Spleen (tissue), 7 donors: ENCODE results near the gene SLC20A1.

ENCODE experiments used
- POLR2A ChIP-seq, 3 donors: fragments of 450-650 bp; IDR thresholded peaks; one replicate each; pipeline ENCODE4 v1.5.1; 2017; ENCODE audit warnings: antibody characterized with exemption in 3 of 3, mild to moderate bottlenecking in 1 of 3
- POLR2AphosphoS5 ChIP-seq, 3 donors: sonication (generic); formaldehyde crosslinking; IDR thresholded peaks; one replicate each; pipeline ENCODE4 v1.5.1; 2017; ENCODE audit warnings: antibody characterized with exemption in 3 of 3
- TF ChIP-seq, protein P1 (sequence below), 11 experiments: fragments of 200-600 bp in 7 of 11; fragments of 450-650 bp in 4 of 11; sonication (generic) in 4 of 11; IDR thresholded peaks in 8 of 11; conservative IDR thresholded peaks in 3 of 11; 1 replicate in 7 of 11; 2 replicates in 4 of 11; pipeline versions ENCODE4 v1.4.0 to v1.8.0; 2016 to 2021; ENCODE audit warnings: antibody characterized with exemption in 11 of 11, inconsistent platforms in 4 of 11, mild to moderate bottlenecking in 1 of 11
- donor health status: DM: no; HTN: no; CAD: no; lungs with moderate emphysema.
- donor health status: DM: no; HTN: no; CAD: no.
- donor health status: DM: no; HTN: no; CAD: no.

DNA sequence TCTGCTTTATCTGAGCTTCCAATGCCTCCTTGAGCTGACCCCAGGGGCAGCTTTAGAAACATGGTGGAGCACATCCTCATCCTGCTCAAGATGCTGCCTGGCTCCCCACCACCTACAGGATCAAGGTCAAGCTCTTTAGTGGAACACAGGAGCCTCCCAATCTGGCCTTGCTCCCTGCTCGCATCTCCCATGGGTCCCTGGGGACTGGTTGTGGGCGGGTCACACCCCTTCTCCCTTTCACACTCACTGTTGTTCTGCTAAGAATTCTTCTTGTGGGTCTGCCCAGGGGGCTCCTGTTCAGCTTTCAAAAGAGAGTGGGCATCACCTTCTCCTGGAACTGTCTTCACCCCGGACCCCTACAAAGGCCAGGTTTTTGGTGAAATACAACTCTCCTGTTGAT lies 66.7 kb downstream of the SLC20A1 start:
- TF ChIP-seq, protein P1, sequence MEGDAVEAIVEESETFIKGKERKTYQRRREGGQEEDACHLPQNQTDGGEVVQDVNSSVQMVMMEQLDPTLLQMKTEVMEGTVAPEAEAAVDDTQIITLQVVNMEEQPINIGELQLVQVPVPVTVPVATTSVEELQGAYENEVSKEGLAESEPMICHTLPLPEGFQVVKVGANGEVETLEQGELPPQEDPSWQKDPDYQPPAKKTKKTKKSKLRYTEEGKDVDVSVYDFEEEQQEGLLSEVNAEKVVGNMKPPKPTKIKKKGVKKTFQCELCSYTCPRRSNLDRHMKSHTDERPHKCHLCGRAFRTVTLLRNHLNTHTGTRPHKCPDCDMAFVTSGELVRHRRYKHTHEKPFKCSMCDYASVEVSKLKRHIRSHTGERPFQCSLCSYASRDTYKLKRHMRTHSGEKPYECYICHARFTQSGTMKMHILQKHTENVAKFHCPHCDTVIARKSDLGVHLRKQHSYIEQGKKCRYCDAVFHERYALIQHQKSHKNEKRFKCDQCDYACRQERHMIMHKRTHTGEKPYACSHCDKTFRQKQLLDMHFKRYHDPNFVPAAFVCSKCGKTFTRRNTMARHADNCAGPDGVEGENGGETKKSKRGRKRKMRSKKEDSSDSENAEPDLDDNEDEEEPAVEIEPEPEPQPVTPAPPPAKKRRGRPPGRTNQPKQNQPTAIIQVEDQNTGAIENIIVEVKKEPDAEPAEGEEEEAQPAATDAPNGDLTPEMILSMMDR (IDR thresholded peaks at IDR 0.05 in 8 of 11, conservative IDR thresholded peaks at IDR 0.05 in 3 of 11) = no peak
- no peak for TF ChIP-seq POLR2AphosphoS5 (IDR thresholded peaks at IDR 0.05)
- TF ChIP-seq POLR2A (IDR thresholded peaks at IDR 0.05) = no peak
